Naive thymus-derived CD4-positive, alpha-beta T cell (primary cell): ENCODE data around the gene NCLN. TPM values are rescaled to one million over a fixed set of nuclear protein-coding genes. Genes with fewer than 3 reads are reported as not detected.

ENCODE experiments used
- ATAC-seq: fragments of 150-1000 bp; cut with Tn5 transposase; 2 replicates; pipeline ENCODE4 v1.10.0; 2021; ENCODE audit warnings: mild to moderate bottlenecking, moderate library complexity
- CTCF ChIA-PET: fragments of 350-600 bp; sonication (Branson Sonifier 250); formaldehyde crosslinking; loops from one replicate; lab custom pipeline; 2021; ENCODE audit warnings: antibody characterized with exemption; lab: Charles Lee
- POLR2A ChIA-PET: fragments of 350-600 bp; sonication (Branson Sonifier 250); formaldehyde crosslinking; loops from one replicate; lab custom pipeline; 2021; ENCODE audit warnings: antibody characterized with exemption, inconsistent platforms; lab: Charles Lee
- DNase-seq, 9 donors: peaks; one replicate each; pipeline versions ENCODE4 v3.0.0 to v3.0.0-alpha.2; 2020 to 2022; ENCODE audit warnings: mixed read lengths in 1 of 9
- H3K27ac ChIP-seq: one replicate; pipeline ENCODE4 v1.7.0; 2013; ENCODE audit warnings: mild to moderate bottlenecking, low read depth, low read length, moderate library complexity
- H3K27me3 ChIP-seq, 2 donors: one replicate each; pipeline ENCODE4 v1.7.0; 2013; ENCODE audit warnings: low read length in 2 of 2, mild to moderate bottlenecking in 2 of 2, moderate library complexity in 2 of 2; ENCODE audit not compliant: control insufficient read depth in 2 of 2, insufficient read depth in 2 of 2
- H3K36me3 ChIP-seq, 3 experiments: 1 replicate in 2 of 3; 2 replicates in 1 of 3; pipeline ENCODE4 v1.7.0; 2013; ENCODE audit warnings: low read length in 3 of 3, mild to moderate bottlenecking in 3 of 3, moderate library complexity in 1 of 3; ENCODE audit not compliant: insufficient read depth in 3 of 3, control insufficient read depth in 2 of 3
- H3K4me1 ChIP-seq, 2 donors: one replicate each; pipeline ENCODE4 v1.7.0; 2013; ENCODE audit warnings: low read length in 2 of 2, mild to moderate bottlenecking in 2 of 2, moderate library complexity in 1 of 2; ENCODE audit not compliant: control insufficient read depth in 2 of 2, insufficient read depth in 2 of 2
- H3K4me3 ChIP-seq: 2 replicates; pipeline ENCODE4 v1.7.0; 2013; ENCODE audit warnings: mild to moderate bottlenecking, low read length
- H3K9me3 ChIP-seq, 3 experiments: 1 replicate in 2 of 3; 2 replicates in 1 of 3; pipeline ENCODE4 v1.7.0; 2013; ENCODE audit warnings: low read length in 3 of 3; ENCODE audit not compliant: control insufficient read depth in 2 of 3
- H3K27ac Mint-ChIP-seq, 9 donors: one replicate each; pipeline ENCODE4 v1.8.0; 2020 to 2022; ENCODE audit warnings: mixed read lengths in 9 of 9, mild to moderate bottlenecking in 8 of 9, moderate library complexity in 5 of 9, inconsistent platforms in 2 of 9
- H3K27me3 Mint-ChIP-seq, 5 donors: one replicate each; pipeline ENCODE4 v1.8.0; 2021 to 2022; ENCODE audit warnings: mixed read lengths in 5 of 5, mild to moderate bottlenecking in 1 of 5
- H3K36me3 Mint-ChIP-seq, 5 donors: one replicate each; pipeline ENCODE4 v1.8.0; 2020 to 2022; ENCODE audit warnings: mixed read lengths in 5 of 5, mild to moderate bottlenecking in 3 of 5, inconsistent platforms in 1 of 5
- H3K4me1 Mint-ChIP-seq, 7 donors: one replicate each; pipeline ENCODE4 v1.8.0; 2020 to 2022; ENCODE audit warnings: mixed read lengths in 7 of 7, mild to moderate bottlenecking in 3 of 7, inconsistent platforms in 1 of 7
- H3K4me3 Mint-ChIP-seq, 10 donors: one replicate each; pipeline ENCODE4 v1.8.0; 2020 to 2022; ENCODE audit warnings: mild to moderate bottlenecking in 10 of 10, mixed read lengths in 10 of 10, moderate library complexity in 6 of 10, inconsistent platforms in 2 of 10
- H3K9me3 Mint-ChIP-seq, 11 donors: one replicate each; pipeline ENCODE4 v1.8.0; 2020 to 2022; ENCODE audit warnings: mixed read lengths in 11 of 11, mild to moderate bottlenecking in 4 of 11, inconsistent platforms in 1 of 11, moderate library complexity in 1 of 11
- intact Hi-C, 2 donors: fragments of 100-400 bp; cut with micrococcal nuclease; formaldehyde crosslinking; loops; one replicate each; pipeline ENCODE4 v1.15.1; 2023
- polyA plus RNA-seq, 2 donors: library from polyadenylated mRNA; unstranded; fragments of 300-500 nt; fragmentation: Illumina TruSeq; gene quantifications; one replicate each; pipeline ENCODE4 v1.2.3, GENCODE V29; 2021
- total RNA-seq, 6 experiments: library from RNA in 5 of 6; stranded (reverse) in 5 of 6; gene quantifications; 1 replicate in 5 of 6; 2 replicates in 1 of 6; pipeline ENCODE4 v1.2.3 and lab custom pipeline; 2021 to 2026

Gene NCLN
- total and polyA plus RNA-seq, 7 experiments from 2014 or later, result 19.9 to 64.7 (median 51.7) TPM

DNA sequence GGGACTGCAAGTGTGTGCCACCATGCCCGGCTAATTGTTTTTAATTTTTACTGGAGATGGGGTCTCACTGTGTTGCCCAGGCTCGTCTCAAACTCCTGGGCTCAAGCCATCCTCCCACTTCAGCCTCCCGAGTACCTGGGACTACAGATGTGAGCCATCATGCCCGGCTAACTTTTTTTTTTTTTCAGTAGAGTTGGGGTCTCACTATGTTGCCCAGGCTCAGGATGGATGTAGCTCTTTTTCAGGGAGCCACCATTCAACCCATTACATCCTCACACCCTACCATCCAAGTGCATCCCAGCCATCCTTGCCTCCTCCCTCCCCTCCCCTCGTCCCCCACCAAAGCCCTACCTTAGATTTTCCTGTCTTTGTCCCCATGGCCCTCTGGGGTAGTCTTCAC, 53.6 kb downstream of the NCLN start:
- ChIA-PET CTCF (no interaction called here), POLR2A (no interaction called here)
- H3K9me3 ChIP-seq, result no peaks in the 10 kb centered on the region
- H3K4me3 Mint-ChIP-seq, result no peak overlapping the region
- peaks cover 3 to 21% (median 5%) of the 10 kb centered on the region in 5 donors for H3K27me3 Mint-ChIP-seq
- DNase-seq, result no peak
- no peaks in the 10 kb centered on the region for H3K27me3 ChIP-seq
- no peak overlapping the region for H3K4me3 ChIP-seq
- H3K4me1 Mint-ChIP-seq, result no peaks in the 10 kb centered on the region
- H3K27ac Mint-ChIP-seq, result no peak overlapping the region
- no peaks in the 10 kb centered on the region for H3K4me1 ChIP-seq
- no peak for ATAC-seq
- no peak overlapping the region for H3K27ac ChIP-seq
- H3K36me3 ChIP-seq, result no peaks in the 10 kb centered on the region
- intact Hi-C loops, result no loop called here
- no peaks in the 10 kb centered on the region for H3K36me3 Mint-ChIP-seq
- peaks cover 0 to 4% (median 0%) of the 10 kb centered on the region in 11 donors for H3K9me3 Mint-ChIP-seq

DNA sequence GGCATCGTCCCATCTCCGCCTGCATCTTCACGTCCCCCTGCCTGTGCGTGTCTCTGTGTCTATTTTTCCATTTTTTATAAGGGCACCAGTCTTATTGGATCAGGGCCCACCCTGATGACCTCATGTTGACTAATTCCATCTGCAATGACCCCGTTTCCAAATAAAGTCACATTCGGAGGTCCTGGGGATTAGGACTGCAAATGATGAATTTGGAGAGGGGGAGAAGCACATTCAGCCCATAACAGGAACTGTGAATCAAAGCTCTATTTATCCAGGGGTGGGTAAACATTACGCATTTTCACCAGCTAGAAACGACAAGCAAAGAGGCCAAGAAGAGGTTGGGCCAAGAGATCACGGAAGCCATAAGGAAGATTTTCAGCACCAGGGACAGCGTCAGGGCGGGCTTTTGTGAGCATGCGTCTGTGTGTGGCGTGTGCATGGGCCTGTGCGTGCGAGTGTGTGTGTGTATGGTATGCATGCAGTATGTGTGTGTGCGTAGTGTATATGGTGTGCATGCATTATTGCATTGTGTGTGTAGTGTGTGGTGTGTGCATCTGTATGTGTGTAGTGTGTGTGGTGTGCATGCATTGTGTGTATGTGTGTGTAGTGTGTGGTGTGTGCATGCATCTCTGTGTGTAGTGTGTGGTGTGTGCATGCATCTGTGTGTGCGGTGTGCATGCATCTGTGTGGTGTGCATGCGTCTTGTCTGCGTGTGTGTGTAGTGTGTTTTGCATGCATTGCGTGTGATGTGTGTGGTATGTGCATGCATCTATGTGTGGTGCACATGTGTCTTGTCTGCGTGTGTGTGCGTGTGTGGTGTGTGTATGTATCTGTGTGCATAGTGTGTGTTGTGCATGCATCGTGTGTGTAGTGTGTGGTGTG, 58.3 kb downstream of the NCLN start:
- H3K4me1 Mint-ChIP-seq, result no peaks in the 10 kb centered on the region
- Histone ChIP-seq H3K4me3 (no peak overlapping the region), H3K4me1 (no peaks in the 10 kb centered on the region), H3K27ac (no peak overlapping the region), H3K27me3 (no peaks in the 10 kb centered on the region), H3K36me3 (no peaks in the 10 kb centered on the region), H3K9me3 (no peaks in the 10 kb centered on the region)
- H3K36me3 Mint-ChIP-seq, result no peaks in the 10 kb centered on the region
- H3K27me3 Mint-ChIP-seq, result peaks cover 0 to 15% (median 6%) of the 10 kb centered on the region in 5 donors
- H3K4me3 Mint-ChIP-seq, result no peak overlapping the region
- DNase-seq (peak in 8 of 9 donors; percentile 17 to 62 (median 44)), ATAC-seq (peak; percentile 42)
- ChIA-PET CTCF (no interaction called here), POLR2A (no interaction called here)
- intact Hi-C loops, result no loop called here
- no peak overlapping the region for H3K27ac Mint-ChIP-seq
- peaks cover 0 to 2% (median 0%) of the 10 kb centered on the region in 11 donors for H3K9me3 Mint-ChIP-seq

DNA sequence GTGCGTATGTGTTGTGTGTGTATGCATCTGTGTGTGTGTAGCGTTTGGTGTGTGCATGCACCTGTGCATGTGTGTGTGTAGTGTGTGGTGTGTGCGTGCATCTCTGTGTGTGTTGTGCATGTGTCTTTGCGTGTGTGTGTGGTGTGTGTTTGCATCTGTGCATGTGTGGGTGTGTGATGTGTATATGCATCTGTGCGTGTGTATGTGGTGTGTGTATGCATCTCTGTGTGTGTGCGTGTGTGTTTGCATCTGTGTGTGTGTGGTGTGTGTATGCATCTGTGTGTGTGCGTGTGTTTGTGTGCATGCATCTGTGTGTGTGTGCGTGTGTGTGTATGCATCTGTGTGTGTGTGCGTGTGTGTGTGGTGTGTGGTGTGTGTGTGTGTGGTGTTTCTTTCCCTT, 59.3 kb downstream of the NCLN start:
- POLR2A ChIA-PET, result no interaction called here
- Mint-ChIP-seq H3K27ac (no peak overlapping the region), H3K4me3 (no peak overlapping the region), H3K9me3 (peaks cover 0 to 2% (median 0%) of the 10 kb centered on the region in 11 donors), H3K36me3 (no peaks in the 10 kb centered on the region), H3K4me1 (no peaks in the 10 kb centered on the region), H3K27me3 (peaks cover 0 to 12% (median 6%) of the 10 kb centered on the region in 5 donors)
- Histone ChIP-seq H3K36me3 (no peaks in the 10 kb centered on the region), H3K27me3 (no peaks in the 10 kb centered on the region), H3K27ac (no peak overlapping the region), H3K9me3 (no peaks in the 10 kb centered on the region), H3K4me3 (no peak overlapping the region), H3K4me1 (no peaks in the 10 kb centered on the region)
- DNase-seq, result no peak
- no peak for ATAC-seq
- CTCF ChIA-PET, result interaction anchor here (0.6 kb wide), 1 partner anchor 103 kb away, joined by 3 read pairs; no protein-coding TSS in a partner anchor
- intact Hi-C loops, result no loop called here

DNA sequence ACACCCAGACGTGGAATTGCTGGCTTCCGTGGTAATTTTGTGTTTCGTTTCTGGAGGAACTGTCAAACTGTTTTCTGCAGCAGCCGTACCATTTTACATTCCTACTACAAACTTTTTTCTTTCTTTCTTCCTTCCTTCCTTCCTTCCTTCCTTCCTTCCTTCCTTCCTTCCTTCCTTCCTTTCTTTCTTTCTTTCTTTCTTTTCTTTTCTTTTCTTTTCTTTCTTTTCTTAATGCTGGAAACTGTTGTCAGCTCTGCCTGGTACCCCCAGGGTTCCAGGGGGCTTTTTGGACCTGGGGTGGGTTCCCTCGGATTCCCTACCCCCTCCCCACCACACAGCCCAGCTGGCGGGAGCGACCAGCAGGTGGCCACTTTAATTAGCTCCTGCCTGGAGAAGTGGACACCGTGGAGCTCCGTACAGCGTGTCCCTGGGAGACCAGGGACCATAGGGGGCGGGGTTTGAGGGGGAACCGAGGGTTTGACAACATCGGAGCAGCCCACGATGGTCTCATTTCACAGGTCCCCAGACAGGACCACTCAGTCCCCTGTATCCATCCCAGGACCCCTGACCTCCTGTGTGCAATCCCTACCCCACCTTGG, 63.1 kb downstream of the NCLN start:
- no peaks in the 10 kb centered on the region for H3K4me1 ChIP-seq
- ATAC-seq, result no peak
- ChIA-PET POLR2A (no interaction called here), CTCF (interaction anchor here (0.6 to 0.8 kb wide), 4 partner anchors 12 to 321 kb away, joined by 3 to 6 read pairs (median 3); no protein-coding TSS in a partner anchor)
- no peak for DNase-seq
- H3K9me3 Mint-ChIP-seq, result peaks cover 0 to 13% (median 5%) of the 10 kb centered on the region in 11 donors
- no peak overlapping the region for H3K27ac ChIP-seq
- H3K27me3 ChIP-seq, result no peaks in the 10 kb centered on the region
- H3K4me1 Mint-ChIP-seq, result no peaks in the 10 kb centered on the region
- H3K27ac Mint-ChIP-seq, result no peak overlapping the region
- intact Hi-C loops, result no loop called here
- no peaks in the 10 kb centered on the region for H3K36me3 ChIP-seq
- H3K4me3 ChIP-seq, result no peak overlapping the region
- H3K9me3 ChIP-seq, result peaks cover 0 to 8% (median 0%) of the 10 kb centered on the region in 3 experiments
- H3K27me3 Mint-ChIP-seq, result peaks cover 0 to 16% (median 11%) of the 10 kb centered on the region in 5 donors
- H3K4me3 Mint-ChIP-seq, result no peak overlapping the region
- no peaks in the 10 kb centered on the region for H3K36me3 Mint-ChIP-seq

DNA sequence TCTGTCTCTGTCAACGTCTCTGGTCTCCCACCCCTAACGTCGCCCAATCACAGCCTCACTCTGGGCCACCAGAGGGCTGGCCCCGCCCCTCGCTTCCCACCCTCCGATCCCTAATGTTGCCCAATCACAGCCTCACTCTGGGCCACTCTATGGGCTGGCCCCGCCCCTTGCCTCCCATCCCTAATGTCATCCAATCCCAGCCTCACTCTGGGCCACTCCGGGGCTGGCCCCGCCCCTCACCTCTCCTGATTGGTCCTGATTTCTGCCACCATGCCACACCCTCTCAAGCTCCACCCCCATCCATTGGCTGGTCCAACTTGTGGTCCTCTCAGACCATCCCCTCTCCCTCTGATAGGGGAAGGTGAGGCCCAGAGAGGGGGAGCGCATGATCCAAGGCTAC, 63.7 kb downstream of the NCLN start:
- H3K4me3 ChIP-seq, result no peak overlapping the region
- DNase-seq, result no peak
- H3K27ac ChIP-seq, result no peak overlapping the region
- no peaks in the 10 kb centered on the region for H3K27me3 ChIP-seq
- ChIA-PET CTCF (interaction anchor here (0.6 to 0.8 kb wide), 2 partner anchors 106 to 116 kb away, joined by 3 to 6 read pairs; no protein-coding TSS in a partner anchor), POLR2A (no interaction called here)
- no peaks in the 10 kb centered on the region for H3K4me1 Mint-ChIP-seq
- peaks cover 0 to 5% (median 2%) of the 10 kb centered on the region in 5 donors for H3K36me3 Mint-ChIP-seq
- H3K27ac Mint-ChIP-seq, result no peak overlapping the region
- H3K9me3 ChIP-seq, result peaks cover 0 to 9% (median 0%) of the 10 kb centered on the region in 3 experiments
- ATAC-seq, result peak; percentile 24
- H3K4me1 ChIP-seq, result no peaks in the 10 kb centered on the region
- intact Hi-C loops, result no loop called here
- peaks cover 0 to 16% (median 13%) of the 10 kb centered on the region in 5 donors for H3K27me3 Mint-ChIP-seq
- peaks cover 0 to 16% (median 9%) of the 10 kb centered on the region in 11 donors for H3K9me3 Mint-ChIP-seq
- no peak overlapping the region for H3K4me3 Mint-ChIP-seq
- H3K36me3 ChIP-seq, result no peaks in the 10 kb centered on the region

DNA sequence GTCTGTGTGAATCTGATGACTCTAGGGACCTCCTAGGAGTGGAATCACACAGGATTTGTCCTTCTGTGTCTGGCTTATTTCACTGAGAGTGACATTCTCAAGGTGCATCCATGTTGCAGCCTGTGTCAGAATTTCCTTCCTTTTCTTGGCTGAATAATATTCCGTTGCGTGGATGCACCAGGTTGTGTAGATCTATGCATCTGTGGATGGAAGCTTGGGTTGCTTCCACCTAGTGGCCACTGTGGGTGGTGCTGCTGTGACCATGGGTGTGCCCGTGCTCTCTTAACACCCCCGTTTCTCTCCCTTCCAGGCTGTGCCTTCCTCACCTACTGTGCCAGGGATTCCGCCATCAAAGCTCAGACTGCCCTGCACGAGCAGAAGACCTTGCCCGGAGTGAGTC, 64.9 kb downstream of the NCLN start:
- peaks cover 0 to 23% (median 16%) of the 10 kb centered on the region in 5 donors for H3K27me3 Mint-ChIP-seq
- no peak overlapping the region for H3K4me3 ChIP-seq
- no peaks in the 10 kb centered on the region for H3K4me1 Mint-ChIP-seq
- DNase-seq (peak in 5 of 9 donors; percentile 23 to 35 (median 28)), ATAC-seq (peak; percentile 73)
- no peak overlapping the region for H3K27ac Mint-ChIP-seq
- H3K9me3 Mint-ChIP-seq, result peaks cover 0 to 25% (median 10%) of the 10 kb centered on the region in 11 donors
- H3K4me1 ChIP-seq, result no peaks in the 10 kb centered on the region
- no peak overlapping the region for H3K27ac ChIP-seq
- no peaks in the 10 kb centered on the region for H3K27me3 ChIP-seq
- H3K4me3 Mint-ChIP-seq, result no peak overlapping the region
- intact Hi-C loops, result loop anchor here in 1 of 2 donors (2.0 to 5.0 kb wide), 2 partner anchors 26 to 298 kb away; partner anchors contain the start of gene CELF5
- ChIA-PET CTCF (interaction anchor here (0.9 to 1.2 kb wide), 2 partner anchors 31 to 157 kb away, joined by 3 read pairs; no protein-coding TSS in a partner anchor), POLR2A (no interaction called here)
- no peaks in the 10 kb centered on the region for H3K36me3 ChIP-seq
- peaks cover 0 to 8% (median 2%) of the 10 kb centered on the region in 5 donors for H3K36me3 Mint-ChIP-seq
- peaks cover 0 to 9% (median 0%) of the 10 kb centered on the region in 3 experiments for H3K9me3 ChIP-seq
